Astrocyte (in vitro differentiated cells and primary cell): ENCODE data around the gene CCL11. TPM values are rescaled to one million over a fixed set of nuclear protein-coding genes. Genes with fewer than 3 reads are reported as not detected.

Experiments
- DNase-seq: peaks from one replicate; pipeline ENCODE4 v3.0.0-alpha.2; 2010; ENCODE audit warnings: low read depth
- FAIRE-seq: peaks from 2 replicates; lab custom pipeline; 2011; peaks lifted over from hg19 to GRCh38; lab: Jason Lieb, UNC
- H2AFZ ChIP-seq: 2 replicates; pipeline ENCODE4 v1.6.0; 2012; ENCODE audit warnings: low read depth, low read length, inconsistent platforms
- H3K27ac ChIP-seq: 2 replicates; pipeline ENCODE4 v1.5.1; 2011; ENCODE audit warnings: low read depth, low read length, inconsistent platforms
- H3K27me3 ChIP-seq: 2 replicates; pipeline ENCODE4 v1.6.0; 2011; ENCODE audit warnings: low read length, inconsistent platforms; ENCODE audit not compliant: insufficient read depth
- H3K36me3 ChIP-seq: 2 replicates; pipeline ENCODE4 v1.5.1; 2011; ENCODE audit warnings: low read length, inconsistent platforms; ENCODE audit not compliant: insufficient read depth
- H3K4me1 ChIP-seq: 2 replicates; pipeline ENCODE4 v1.5.1; 2011; ENCODE audit warnings: low read length, inconsistent platforms; ENCODE audit not compliant: insufficient read depth
- H3K4me2 ChIP-seq: 2 replicates; pipeline ENCODE4 v1.6.0; 2012; ENCODE audit warnings: low read length, inconsistent platforms
- H3K4me3 ChIP-seq: 2 replicates; pipeline ENCODE4 v1.5.1; 2011; ENCODE audit warnings: low read depth, mild to moderate bottlenecking, low read length, inconsistent platforms; ENCODE audit not compliant: insufficient read depth
- H3K79me2 ChIP-seq: 2 replicates; pipeline ENCODE4 v1.6.0; 2012; ENCODE audit warnings: mild to moderate bottlenecking, low read length, inconsistent platforms; ENCODE audit not compliant: insufficient read depth
- H3K9ac ChIP-seq: 2 replicates; pipeline ENCODE4 v1.6.0; 2012; ENCODE audit warnings: mild to moderate bottlenecking, low read length, inconsistent platforms
- H3K9me3 ChIP-seq: 2 replicates; pipeline ENCODE4 v1.5.1; 2012; ENCODE audit warnings: low read depth, mild to moderate bottlenecking, low read length, inconsistent platforms; ENCODE audit not compliant: insufficient read depth
- H4K20me1 ChIP-seq: 2 replicates; pipeline ENCODE4 v1.6.0; 2012; ENCODE audit warnings: low read length, inconsistent platforms; ENCODE audit not compliant: insufficient read depth
- H3K27ac Mint-ChIP-seq: one replicate; pipeline ENCODE4 v1.8.0; 2021; ENCODE audit warnings: mild to moderate bottlenecking, mixed read lengths; ENCODE audit not compliant: unreplicated experiment
- H3K27me3 Mint-ChIP-seq: one replicate; pipeline ENCODE4 v1.8.0; 2021; ENCODE audit warnings: low read depth, mixed read lengths; ENCODE audit not compliant: unreplicated experiment
- H3K36me3 Mint-ChIP-seq: one replicate; pipeline ENCODE4 v1.8.0; 2021; ENCODE audit warnings: low read depth, mixed read lengths; ENCODE audit not compliant: unreplicated experiment
- H3K4me1 Mint-ChIP-seq: one replicate; pipeline ENCODE4 v1.8.0; 2021; ENCODE audit warnings: low read depth, mixed read lengths; ENCODE audit not compliant: unreplicated experiment
- H3K4me3 Mint-ChIP-seq: one replicate; pipeline ENCODE4 v1.8.0; 2021; ENCODE audit warnings: mild to moderate bottlenecking, moderate library complexity, mixed read lengths; ENCODE audit not compliant: unreplicated experiment
- H3K9me3 Mint-ChIP-seq: one replicate; pipeline ENCODE4 v1.8.0; 2021; ENCODE audit warnings: mild to moderate bottlenecking, mixed read lengths; ENCODE audit not compliant: unreplicated experiment
- EZH2 ChIP-seq: IDR thresholded peaks from 2 replicates; pipeline ENCODE4 v1.6.1; 2012; ENCODE audit warnings: mild to moderate bottlenecking, low read length, inconsistent platforms; ENCODE audit not compliant: insufficient read depth
- total RNA-seq: library from RNA; stranded (reverse); gene quantifications from 2 replicates; pipeline ENCODE4 v1.2.1, GENCODE V29; 2021
- TF ChIP-seq, protein P1 (sequence below): IDR thresholded peaks from 2 replicates; pipeline ENCODE4 v1.5.1; 2011; ENCODE audit warnings: low read depth, mild to moderate bottlenecking, inconsistent platforms, low read length, moderate library complexity; ENCODE audit not compliant: insufficient read depth

Gene CCL11
- total RNA-seq, 1 donor from 2014 or later: not detected

DNA sequence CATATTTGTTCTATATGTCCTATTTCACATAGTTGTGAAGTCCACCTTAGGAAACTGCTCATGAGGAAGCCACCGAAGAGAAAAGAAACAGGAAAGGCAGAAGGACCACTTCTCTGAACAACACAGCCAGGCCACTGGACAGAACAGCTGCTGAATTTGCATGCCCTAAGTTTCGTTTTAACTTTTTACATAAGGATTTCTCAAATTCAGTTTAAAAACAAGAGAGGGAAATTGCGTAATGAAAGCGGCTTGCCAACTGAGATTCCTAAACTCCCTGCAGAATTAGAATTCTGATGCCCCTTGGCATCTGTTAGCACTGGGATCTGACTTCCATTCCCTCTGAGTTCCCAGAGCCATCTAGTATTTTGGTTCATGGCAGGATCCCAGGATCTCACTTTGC, 28.7 kb downstream of the CCL11 start:
- H3K36me3 Mint-ChIP-seq: no peaks in the 10 kb centered on the region
- H3K9me3 ChIP-seq: no peaks in the 10 kb centered on the region
- H3K27ac Mint-ChIP-seq: no peak overlapping the region
- no peaks in the 10 kb centered on the region for H3K79me2 ChIP-seq
- H3K4me1 Mint-ChIP-seq: no peaks in the 10 kb centered on the region
- no peak overlapping the region for H3K27ac ChIP-seq
- no peaks in the 10 kb centered on the region for H3K9me3 Mint-ChIP-seq
- no peak overlapping the region for H3K9ac ChIP-seq
- H3K4me1 ChIP-seq: no peaks in the 10 kb centered on the region
- H3K4me2 ChIP-seq: no peak overlapping the region
- DNase-seq (no peak), FAIRE-seq (no peak)
- H2AFZ ChIP-seq: no peak overlapping the region
- no peak overlapping the region for H3K4me3 ChIP-seq
- TF ChIP-seq, protein P1, sequence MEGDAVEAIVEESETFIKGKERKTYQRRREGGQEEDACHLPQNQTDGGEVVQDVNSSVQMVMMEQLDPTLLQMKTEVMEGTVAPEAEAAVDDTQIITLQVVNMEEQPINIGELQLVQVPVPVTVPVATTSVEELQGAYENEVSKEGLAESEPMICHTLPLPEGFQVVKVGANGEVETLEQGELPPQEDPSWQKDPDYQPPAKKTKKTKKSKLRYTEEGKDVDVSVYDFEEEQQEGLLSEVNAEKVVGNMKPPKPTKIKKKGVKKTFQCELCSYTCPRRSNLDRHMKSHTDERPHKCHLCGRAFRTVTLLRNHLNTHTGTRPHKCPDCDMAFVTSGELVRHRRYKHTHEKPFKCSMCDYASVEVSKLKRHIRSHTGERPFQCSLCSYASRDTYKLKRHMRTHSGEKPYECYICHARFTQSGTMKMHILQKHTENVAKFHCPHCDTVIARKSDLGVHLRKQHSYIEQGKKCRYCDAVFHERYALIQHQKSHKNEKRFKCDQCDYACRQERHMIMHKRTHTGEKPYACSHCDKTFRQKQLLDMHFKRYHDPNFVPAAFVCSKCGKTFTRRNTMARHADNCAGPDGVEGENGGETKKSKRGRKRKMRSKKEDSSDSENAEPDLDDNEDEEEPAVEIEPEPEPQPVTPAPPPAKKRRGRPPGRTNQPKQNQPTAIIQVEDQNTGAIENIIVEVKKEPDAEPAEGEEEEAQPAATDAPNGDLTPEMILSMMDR: no peak
- no peak for TF ChIP-seq EZH2
- no peak overlapping the region for H3K4me3 Mint-ChIP-seq
- H4K20me1 ChIP-seq: no peaks in the 10 kb centered on the region
- H3K27me3 ChIP-seq: peaks cover 6% of the 10 kb centered on the region
- no peaks in the 10 kb centered on the region for H3K36me3 ChIP-seq
- peaks cover 15% of the 10 kb centered on the region for H3K27me3 Mint-ChIP-seq

- Mint-ChIP-seq H3K27ac (no peak overlapping the region), H3K36me3 (no peaks in the 10 kb centered on the region), H3K27me3 (peaks cover 10% of the 10 kb centered on the region), H3K9me3 (no peaks in the 10 kb centered on the region), H3K4me1 (no peaks in the 10 kb centered on the region), H3K4me3 (no peak overlapping the region)
- Histone ChIP-seq H4K20me1 (no peaks in the 10 kb centered on the region), H3K9ac (no peak overlapping the region), H3K9me3 (no peaks in the 10 kb centered on the region), H3K4me2 (no peak overlapping the region), H3K4me3 (no peak overlapping the region), H3K79me2 (no peaks in the 10 kb centered on the region), H3K36me3 (no peaks in the 10 kb centered on the region), H3K27ac (no peak overlapping the region), H2AFZ (no peak overlapping the region), H3K4me1 (no peaks in the 10 kb centered on the region), H3K27me3 (no peaks in the 10 kb centered on the region)
- TF ChIP-seq, protein P1: no peak
- no peak for TF ChIP-seq EZH2
- FAIRE-seq (no peak), DNase-seq (no peak)
Measured at GRCh38 chr17:34318474-34318873, 32.9 kb downstream of the CCL11 start.

DNA sequence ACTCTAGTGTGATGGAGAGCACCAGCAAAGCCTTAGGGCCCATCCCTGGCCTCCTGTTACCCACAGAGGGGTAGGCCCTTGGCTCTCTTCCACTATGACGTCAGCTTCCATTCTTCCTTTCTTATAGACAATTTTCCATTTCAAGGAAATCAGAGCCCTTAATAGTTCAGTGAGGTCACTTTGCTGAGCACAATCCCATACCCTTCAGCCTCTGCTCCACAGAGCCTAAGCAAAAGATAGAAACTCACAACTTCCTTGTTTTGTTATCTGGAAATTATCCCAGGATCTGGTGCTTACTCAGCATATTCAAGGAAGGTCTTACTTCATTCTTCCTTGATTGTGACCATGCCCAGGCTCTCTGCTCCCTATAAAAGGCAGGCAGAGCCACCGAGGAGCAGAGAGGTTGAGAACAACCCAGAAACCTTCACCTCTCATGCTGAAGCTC, 33.5 kb downstream of the CCL11 start, which contains the start of gene CCL8:
CCL8 (plus strand) TSS at position 397 of the 445 bp plus-strand sequence. CDS start 67 bp downstream, outside the sequence.
- peaks cover 9% of the 10 kb centered on the region for H3K27me3 Mint-ChIP-seq
- H3K9me3 Mint-ChIP-seq: no peaks in the 10 kb centered on the region
- no peak within 1 kb of the TSS for H3K4me2 ChIP-seq
- H3K9ac ChIP-seq: no peak within 1 kb of the TSS
- H3K4me3 Mint-ChIP-seq: no peak within 1 kb of the TSS
- H3K4me1 Mint-ChIP-seq: no peaks in the 10 kb centered on the region
- H3K36me3 ChIP-seq: no peaks in the 10 kb centered on the region
- H3K4me1 ChIP-seq: no peaks in the 10 kb centered on the region
- no peak within 1 kb of the TSS for H3K4me3 ChIP-seq
- no peak for DNase-seq
- no peak within 1 kb of the TSS for H3K27ac ChIP-seq
- no peak within 1 kb of the TSS for H3K27ac Mint-ChIP-seq
- TF ChIP-seq, protein P1: no peak
- no peak for TF ChIP-seq EZH2
- no peaks in the 10 kb centered on the region for H4K20me1 ChIP-seq
- no peaks in the 10 kb centered on the region for H3K79me2 ChIP-seq
- H3K27me3 ChIP-seq: no peaks in the 10 kb centered on the region
- H3K36me3 Mint-ChIP-seq: no peaks in the 10 kb centered on the region
- FAIRE-seq: no peak
- H3K9me3 ChIP-seq: no peaks in the 10 kb centered on the region
- H2AFZ ChIP-seq: no peak within 1 kb of the TSS
